ENCODE results near the gene STN1.

The STN1 gene

GRCh38 chr10:103929381-103929921 lies 11.5 kb upstream of the STN1 start:
- no peak for DNase-seq (ENCODE audit: low read depth)

GRCh38 chr10:103928784-103929183 lies 10.8 kb upstream of the STN1 start:
- DNase-seq (ENCODE audit: low read depth) = no peak

GRCh38 chr10:103926722-103927319 lies 8.8 kb upstream of the STN1 start:
- DNase-seq (ENCODE audit: low read depth) = no peak

GRCh38 chr10:103925591-103925990 lies 7.6 kb upstream of the STN1 start:
- no peak for DNase-seq (ENCODE audit: low read depth)

- no peak for DNase-seq (ENCODE audit: low read depth)
Measured at GRCh38 chr10:103923502-103923901, 5.5 kb upstream of the STN1 start.

GRCh38 chr10:103922659-103923058 lies 4.7 kb upstream of the STN1 start:
- no peak for DNase-seq (ENCODE audit: low read depth)

- peak; percentile 42 for DNase-seq (ENCODE audit: low read depth)
Measured at GRCh38 chr10:103921750-103922195, 3.8 kb upstream of the STN1 start.

- DNase-seq (ENCODE audit: low read depth) = no peak
Measured at GRCh38 chr10:103921248-103921647, 3.3 kb upstream of the STN1 start.

GRCh38 chr10:103919648-103920025 lies 1.7 kb upstream of the STN1 start:
- no peak for DNase-seq (ENCODE audit: low read depth)

- no peak for DNase-seq (ENCODE audit: low read depth)
Measured at GRCh38 chr10:103917302-103918052, 507 bp downstream of the STN1 start.

- no peak for DNase-seq (ENCODE audit: low read depth)
Measured at GRCh38 chr10:103916876-103917275, 1.1 kb downstream of the STN1 start.

- no peak for DNase-seq (ENCODE audit: low read depth)
Measured at GRCh38 chr10:103916254-103916653, 1.7 kb downstream of the STN1 start.

- DNase-seq (ENCODE audit: low read depth) = peak; percentile 25
Measured at GRCh38 chr10:103915796-103916195, 2.2 kb downstream of the STN1 start.

GRCh38 chr10:103912759-103913158 lies 5.2 kb downstream of the STN1 start:
- no peak for DNase-seq (ENCODE audit: low read depth)

GRCh38 chr10:103911021-103911459 lies 6.9 kb downstream of the STN1 start:
- no peak for DNase-seq (ENCODE audit: low read depth)

GRCh38 chr10:103910442-103911012 lies 7.5 kb downstream of the STN1 start:
- DNase-seq (ENCODE audit: low read depth) = no peak

GRCh38 chr10:103905441-103905840 lies 12.5 kb downstream of the STN1 start:
- no peak for DNase-seq (ENCODE audit: low read depth)

- DNase-seq (ENCODE audit: low read depth) = no peak
Measured at GRCh38 chr10:103901299-103901698, 16.7 kb downstream of the STN1 start.

GRCh38 chr10:103899312-103899711 lies 18.7 kb downstream of the STN1 start:
- no peak for DNase-seq (ENCODE audit: low read depth)

- no peak for DNase-seq (ENCODE audit: low read depth)
Measured at GRCh38 chr10:103897241-103897774, 20.7 kb downstream of the STN1 start.

GRCh38 chr10:103896225-103896624 lies 21.8 kb downstream of the STN1 start:
- peak; percentile 46 for DNase-seq (ENCODE audit: low read depth)

GRCh38 chr10:103895411-103896186 lies 22.4 kb downstream of the STN1 start:
- peak; percentile 69 for DNase-seq (ENCODE audit: low read depth)
